ENCODE data around the gene GPRC5A.

- TF ChIP-seq CTCF (IDR thresholded peaks at IDR 0.05; ENCODE audit: insufficient read depth, low read length) (no peak), GABPA (IDR thresholded peaks at IDR 0.05; ENCODE audit: low read depth) (no peak), REST (IDR thresholded peaks at IDR 0.05; ENCODE audit: insufficient replicate concordance, low read depth) (no peak), POLR2AphosphoS5 (IDR thresholded peaks at IDR 0.05; ENCODE audit: low read depth) (no peak)
These were observed 18.5 kb upstream of the GPRC5A start for GRCh38 chr12:12872934-12873275.

Measured in HL-60 (cell line).